Measurements from ENCODE around the gene IFI27. TPM values are rescaled to one million over a fixed set of nuclear protein-coding genes. Genes with fewer than 3 reads are reported as not detected.

The IFI27 gene
- total RNA-seq, 1 donor from 2014 or later, result 312 TPM

- intact Hi-C loops (cut with DNase I), result no loop called here
- Histone ChIP-seq H3K9me3 (no peaks in the 10 kb centered on the region), H3K4me3 (no peak overlapping the region), H3K27me3 (no peaks in the 10 kb centered on the region), H3K4me1 (no peaks in the 10 kb centered on the region), H3K27ac (no peak overlapping the region), H3K36me3 (no peaks in the 10 kb centered on the region)
- ATAC-seq (no peak), DNase-seq (no peak)
- no peak for TF ChIP-seq CTCF (IDR thresholded peaks at IDR 0.05)
Observed at GRCh38 chr14:94087891-94088290, 22.6 kb upstream of the IFI27 start.

- ATAC-seq (no peak), DNase-seq (no peak)
- no peaks in the 10 kb centered on the region for H3K4me1 ChIP-seq
- no peak for TF ChIP-seq CTCF (IDR thresholded peaks at IDR 0.05)
- H3K9me3 ChIP-seq, result no peaks in the 10 kb centered on the region
- no peaks in the 10 kb centered on the region for H3K27me3 ChIP-seq
- no peaks in the 10 kb centered on the region for H3K36me3 ChIP-seq
- H3K27ac ChIP-seq, result no peak overlapping the region
- no peak overlapping the region for H3K4me3 ChIP-seq
- intact Hi-C loops (cut with DNase I), result no loop called here
Observed at GRCh38 chr14:94088516-94088915, 22.0 kb upstream of the IFI27 start.

GRCh38 chr14:94089479-94089878 lies 21.1 kb upstream of the IFI27 start:
- no peak for TF ChIP-seq CTCF (IDR thresholded peaks at IDR 0.05)
- ATAC-seq (no peak), DNase-seq (no peak)
- Histone ChIP-seq H3K27me3 (no peaks in the 10 kb centered on the region), H3K27ac (no peak overlapping the region), H3K9me3 (no peaks in the 10 kb centered on the region), H3K36me3 (no peaks in the 10 kb centered on the region), H3K4me1 (no peaks in the 10 kb centered on the region), H3K4me3 (no peak overlapping the region)
- intact Hi-C loops (cut with DNase I), result no loop called here

GRCh38 chr14:94093418-94093817 lies 17.1 kb upstream of the IFI27 start:
- no peak for TF ChIP-seq CTCF (IDR thresholded peaks at IDR 0.05)
- no peak for ATAC-seq
- H3K27ac ChIP-seq, result no peak overlapping the region
- H3K36me3 ChIP-seq, result no peaks in the 10 kb centered on the region
- no peaks in the 10 kb centered on the region for H3K4me1 ChIP-seq
- intact Hi-C loops (cut with DNase I), result no loop called here
- DNase-seq, result no peak
- H3K27me3 ChIP-seq, result no peaks in the 10 kb centered on the region
- H3K9me3 ChIP-seq, result no peaks in the 10 kb centered on the region
- H3K4me3 ChIP-seq, result no peak overlapping the region

GRCh38 chr14:94097091-94097490 lies 13.4 kb upstream of the IFI27 start:
- Histone ChIP-seq H3K27me3 (no peaks in the 10 kb centered on the region), H3K36me3 (no peaks in the 10 kb centered on the region), H3K9me3 (no peaks in the 10 kb centered on the region), H3K4me3 (no peak overlapping the region), H3K27ac (no peak overlapping the region), H3K4me1 (no peaks in the 10 kb centered on the region)
- intact Hi-C loops (cut with DNase I), result no loop called here
- DNase-seq (no peak), ATAC-seq (no peak)
- no peak for TF ChIP-seq CTCF (IDR thresholded peaks at IDR 0.05)

- intact Hi-C loops (cut with DNase I), result no loop called here
- no peaks in the 10 kb centered on the region for H3K36me3 ChIP-seq
- H3K27me3 ChIP-seq, result no peaks in the 10 kb centered on the region
- no peak for TF ChIP-seq CTCF (IDR thresholded peaks at IDR 0.05)
- no peak for DNase-seq
- ATAC-seq, result no peak
- no peak overlapping the region for H3K4me3 ChIP-seq
- H3K27ac ChIP-seq, result no peak overlapping the region
- H3K9me3 ChIP-seq, result no peaks in the 10 kb centered on the region
- H3K4me1 ChIP-seq, result no peaks in the 10 kb centered on the region
Observed at GRCh38 chr14:94098326-94098992, 12.1 kb upstream of the IFI27 start.
